GM12878 (cell line): ENCODE results near the gene EXO5. TPM values are rescaled to one million over a fixed set of nuclear protein-coding genes. Genes with fewer than 3 reads are reported as not detected.
A peak's percentile ranks its signal among the peaks of the same experiment; 100 is the strongest.

Experiments used
- ATAC-seq: fragments of 200-7000 bp; cut with Tn5 transposase; 3 replicates; pipeline ENCODE4 v1.9.1; 2020; ENCODE audit warnings: mild to moderate bottlenecking, moderate library complexity
- Bru-seq: library from RNA; stranded (reverse); fragments of 400-500 nt; gene quantifications from one replicate; lab custom pipeline; 2021; lab: Mats Ljungman, UMichigan
- BruChase-seq, 2 experiments: library from RNA; stranded (reverse); fragments of 400-500 nt; gene quantifications; one replicate each; lab custom pipeline; 2021; lab: Mats Ljungman, UMichigan
- BruUV-seq: library from RNA; stranded (reverse); fragments of 400-500 nt; replicated peaks from 2 replicates; lab custom pipeline; 2021; lab: Mats Ljungman, UMichigan
- CTCF ChIA-PET: fragments of 300-600 bp; sonication (Branson Sonifier 250); formaldehyde crosslinking; extraction: SDS; loops from one replicate; lab custom pipeline; 2021; ENCODE audit warnings: inconsistent platforms; lab: Yijun Ruan, JAX
- POLR2A ChIA-PET: fragments of 350-600 bp; formaldehyde crosslinking; extraction: SDS; loops from one replicate; lab custom pipeline; 2021; ENCODE audit warnings: inconsistent platforms; lab: Charles Lee
- RAD21 ChIA-PET: fragments of 300-600 bp; sonication (Branson Sonifier 250); formaldehyde crosslinking; loops from one replicate; lab custom pipeline; 2023; ENCODE audit warnings: antibody characterized with exemption; ENCODE audit not compliant: unreplicated experiment; lab: Charles Lee
- SMC1A ChIA-PET: fragments of 300-600 bp; sonication (Branson Sonifier 250); formaldehyde crosslinking; loops from one replicate; lab custom pipeline; 2023; ENCODE audit not compliant: unreplicated experiment, uncharacterized antibody; lab: Charles Lee
- DNase-seq: peaks from one replicate; pipeline ENCODE4 v3.0.0-alpha.2; 2011; ENCODE audit warnings: low read depth, low spot score
- FAIRE-seq: peaks from 3 replicates; lab custom pipeline; 2011; peaks lifted over from hg19 to GRCh38; lab: Jason Lieb, UNC
- H2AFZ ChIP-seq: 2 replicates; pipeline ENCODE4 v1.6.0; 2011; ENCODE audit warnings: low read depth, low read length, control low read depth; ENCODE audit not compliant: control insufficient read depth
- H3K27ac ChIP-seq: 2 replicates; pipeline ENCODE4 v1.5.1; 2011; ENCODE audit warnings: control low read depth; ENCODE audit not compliant: control insufficient read depth, insufficient read depth
- H3K27me3 ChIP-seq, 2 experiments: replicated peaks in 1 of 2; 2 replicates each; pipeline versions ENCODE4 v1.6.0 to v1.6.1; 2011; ENCODE audit warnings: low read length in 1 of 2; ENCODE audit not compliant: control insufficient read depth in 2 of 2, insufficient read depth in 2 of 2
- H3K36me3 ChIP-seq, 2 experiments: 2 replicates each; pipeline ENCODE4 v1.5.1; 2011; ENCODE audit warnings: low read length in 1 of 2; ENCODE audit not compliant: control insufficient read depth in 2 of 2, insufficient read depth in 2 of 2
- H3K4me1 ChIP-seq: 2 replicates; pipeline ENCODE4 v1.6.1; 2011; ENCODE audit warnings: mild to moderate bottlenecking, low read length, moderate library complexity, mixed read lengths; ENCODE audit not compliant: control insufficient read depth, insufficient read depth
- H3K4me2 ChIP-seq: 2 replicates; pipeline ENCODE4 v1.6.0; 2011; ENCODE audit warnings: control low read depth; ENCODE audit not compliant: control insufficient read depth, insufficient read depth
- H3K4me3 ChIP-seq: fragments of 200-600 bp; sonication (generic); 2 replicates; pipeline ENCODE4 v1.5.1; 2016
- H3K79me2 ChIP-seq: 2 replicates; pipeline ENCODE4 v1.6.0; 2011; ENCODE audit warnings: low read length; ENCODE audit not compliant: control insufficient read depth, insufficient read depth
- H3K9ac ChIP-seq: 2 replicates; pipeline ENCODE4 v1.8.0; 2011; ENCODE audit warnings: low read length, control low read depth, mixed read lengths; ENCODE audit not compliant: control insufficient read depth, insufficient read depth
- H3K9me3 ChIP-seq: replicated peaks from 3 replicates; pipeline ENCODE4 v1.5.1; 2011; ENCODE audit warnings: mild to moderate bottlenecking, low read length; ENCODE audit not compliant: control insufficient read depth, insufficient read depth
- H4K20me1 ChIP-seq: 2 replicates; pipeline ENCODE4 v1.6.0; 2011; ENCODE audit not compliant: control insufficient read depth, insufficient read depth
- ATF7 ChIP-seq: fragments of 450-650 bp; IDR thresholded peaks from 2 replicates; pipeline ENCODE4 v1.6.1; 2016; ENCODE audit warnings: low read depth, mild to moderate bottlenecking
- CHD1 ChIP-seq: IDR thresholded peaks from 2 replicates; pipeline ENCODE4 v1.6.1; 2012; ENCODE audit warnings: low read depth, low read length, improper control_type of control experiment
- CHD4 ChIP-seq: fragments of 200-600 bp; sonication (generic); IDR thresholded peaks from 2 replicates; pipeline ENCODE4 v1.6.1; 2016; ENCODE audit warnings: mild to moderate bottlenecking
- ELK1 ChIP-seq: IDR thresholded peaks from 2 replicates; pipeline ENCODE4 v1.6.1; 2012; ENCODE audit warnings: low read depth, low read length, improper control_type of control experiment
- EZH2 ChIP-seq: IDR thresholded peaks from 2 replicates; pipeline ENCODE4 v1.6.1; 2012; ENCODE audit warnings: low read depth, mild to moderate bottlenecking, control low read depth, inconsistent platforms, low read length, borderline replicate concordance; ENCODE audit not compliant: control insufficient read depth
- GABPA ChIP-seq: IDR thresholded peaks from 2 replicates; pipeline ENCODE4 v1.6.1; 2014; ENCODE audit warnings: antibody characterized with exemption, low read depth, mild to moderate bottlenecking, inconsistent platforms
- HDAC2 ChIP-seq: fragments of 200-600 bp; sonication (generic); IDR thresholded peaks from 2 replicates; pipeline ENCODE4 v1.6.1; 2017
- JUNB ChIP-seq: IDR thresholded peaks from 2 replicates; pipeline ENCODE4 v1.6.1; 2016; ENCODE audit warnings: antibody characterized with exemption, mild to moderate bottlenecking
- MLLT1 ChIP-seq: fragments of 450-650 bp; IDR thresholded peaks from 2 replicates; pipeline ENCODE4 v1.6.1; 2016; ENCODE audit warnings: mild to moderate bottlenecking
- MXI1 ChIP-seq: fragments of 150-350 bp; IDR thresholded peaks from 2 replicates; pipeline ENCODE4 v1.6.1; 2011; ENCODE audit warnings: low read depth, mild to moderate bottlenecking, inconsistent platforms, low read length, improper control_type of control experiment
- MYB ChIP-seq: fragments of 150-350 bp; IDR thresholded peaks from 2 replicates; pipeline ENCODE4 v1.6.1; 2014; ENCODE audit warnings: mild to moderate bottlenecking, low read depth, low read length, borderline replicate concordance
- PAX5 ChIP-seq: IDR thresholded peaks from 2 replicates; pipeline ENCODE4 v1.6.1; 2011; ENCODE audit warnings: low read depth, low read length, borderline replicate concordance
- RBBP5 ChIP-seq: fragments of 200-600 bp; sonication (generic); conservative IDR thresholded peaks from 2 replicates; pipeline ENCODE4 v1.6.1; 2016
- RCOR1 ChIP-seq: conservative IDR thresholded peaks from 2 replicates; pipeline ENCODE4 v1.6.1; 2012; ENCODE audit warnings: low read depth, low read length, improper control_type of control experiment
- SMC3 ChIP-seq: IDR thresholded peaks from 2 replicates; pipeline ENCODE4 v1.6.1; 2011; ENCODE audit warnings: low read length, improper control_type of control experiment, borderline replicate concordance
- WGBS: methylation state at CpG from one replicate; pipeline ENCODE4 v1.1.6; 2016; ENCODE audit warnings: low lambda C conversion rate; ENCODE audit not compliant: insufficient replicate concordance, insufficient coverage; ENCODE audit errors: missing lambda C conversion rate; 5-methylcytosine and 5-hydroxymethylcytosine counted together
- in situ Hi-C: fragments of 300-500 bp; cut with MboI; formaldehyde crosslinking; loops from 9 replicates; pipeline ENCODE4 v1.14.3; 2018; ENCODE audit warnings: mixed read lengths
- intact Hi-C: fragments of 100-400 bp; cut with micrococcal nuclease; formaldehyde crosslinking; loops from one replicate; pipeline ENCODE4 v1.14.2; 2022; ENCODE audit not compliant: unreplicated experiment
- long read RNA-seq, 2 experiments: library from polyadenylated mRNA; unstranded; transcript quantifications; one replicate each; pipeline ENCODE4 v2.0.0, GENCODE V29; 2019 to 2020
- polyA minus RNA-seq, 3 experiments: library from RNA; depleted of rRNA, polyadenylated mRNA; stranded (reverse); fragments of >200 nt; gene quantifications; 2 replicates each; pipeline ENCODE4 v1.2.3, GENCODE V29; 2011
- polyA plus RNA-seq, 11 experiments: library from polyadenylated mRNA; depleted of rRNA in 4 of 11; unstranded in 6 of 11; stranded (reverse) in 5 of 11; fragments of >200 nt; fragmentation: Nextera tagmentation in 4 of 11; fragmentation: Illumina TruSeq in 1 of 11; extraction: Ambion mirVana in 4 of 11; extraction: Trizol in 1 of 11; gene quantifications; 1 replicate in 1 of 11; 2 replicates in 10 of 11; pipeline versions ENCODE4 v1.2.1 to v1.2.3, GENCODE V29; 2011 to 2016; ENCODE audit warnings: inconsistent platforms in 2 of 11, missing spikeins in 2 of 11, low read depth in 1 of 11
- total RNA-seq, 4 experiments: library from RNA; depleted of rRNA in 3 of 4; stranded (reverse); fragments of >200 nt in 3 of 4; fragmentation: Illumina TruSeq in 1 of 4; extraction: Trizol in 1 of 4; gene quantifications; 2 replicates each; pipeline versions ENCODE4 v1.2.1 to v1.2.3, GENCODE V29; 2013 to 2021

EXO5 gene
- total RNA-seq (2013; cell fraction: nucleolus; rRNA removed): 13.3 and 17.7 TPM in 2 replicates
- total RNA-seq (2014; rRNA removed) (8.6 and 9.9 TPM in 2 replicates), total RNA-seq (2014; rRNA removed; fragmentation: Illumina TruSeq; extraction: Trizol) (8.1 and 8.7 TPM in 2 replicates), total RNA-seq (2021) (6.1 and 6.5 TPM in 2 replicates), polyA plus RNA-seq (2011; rRNA removed) (8.5 and 10.6 TPM in 2 replicates), polyA plus RNA-seq (2014; fragmentation: Illumina TruSeq; extraction: Trizol) (8.9 and 13.2 TPM in 2 replicates), polyA plus RNA-seq (2014; fragmentation: Nextera tagmentation; extraction: Ambion mirVana) (1 to 10 TPM; 2.1 to 3.7 TPM), polyA plus RNA-seq (2014; rRNA removed) (6.5 and 8.8 TPM in 2 replicates), polyA plus RNA-seq (2016; fragmentation: Nextera tagmentation; extraction: Ambion mirVana) (10 to 100 TPM in 1 of 2 experiments, 1 to 10 TPM in 1; 7.6 to 10.1 TPM), polyA minus RNA-seq (2011; rRNA and poly(A)+ RNA removed) (8.3 and 9.0 TPM in 2 replicates), Bru-seq, nascent RNA (percentile 70 among the genes with signal in this experiment), BruChase-seq, experiment 1, labeled RNA remaining after a 6-hour chase (percentile 52 among the genes with signal in this experiment), BruChase-seq, experiment 2, labeled RNA remaining after a 2-hour chase (percentile 69 among the genes with signal in this experiment)
- 12.1 TPM for polyA plus RNA-seq (2011; ENCODE audit: low read depth)
- polyA plus RNA-seq (2011; cell fraction: cytosol; rRNA removed): 4.7 and 5.3 TPM in 2 replicates
- polyA plus RNA-seq (2011; cell fraction: nucleus; rRNA removed): 8.5 and 8.7 TPM in 2 replicates
- polyA plus RNA-seq (2012): 6.5 and 7.9 TPM in 2 replicates
- polyA minus RNA-seq (2011; cell fraction: cytosol; rRNA and poly(A)+ RNA removed): 2.9 and 4.0 TPM in 2 replicates
- 5.1 and 7.1 TPM in 2 replicates for polyA minus RNA-seq (2011; cell fraction: nucleus; rRNA and poly(A)+ RNA removed)
- long read RNA-seq, experiment 1, partial matches to known transcripts: 0 of 7 reads
- long read RNA-seq, experiment 1, other reads (novel, unspliced or antisense): 2 of 7 reads
- long read RNA-seq, experiment 2, transcript EXO5-207 (2 exons, 863 nt): major isoform, 10 of 35 reads
- long read RNA-seq, experiment 2, transcript EXO5-204 (4 exons, 865 nt): minor isoform, 5 of 35 reads
- long read RNA-seq, experiment 2, partial matches to known transcripts: 1 of 35 reads
- long read RNA-seq, experiment 2, other reads (novel, unspliced or antisense): 4 of 35 reads

GRCh38 chr1:40508375-40509341 is at the start of gene EXO5:
Gene EXO5 (plus strand): TSS chr1:40508767. CDS start chr1:40514545, 5,778 bp downstream.
- intact Hi-C loops (loop anchor here (1.0 kb wide), 1 partner anchor 58 kb away; the partner anchor contains the start of gene ZFP69B), in situ Hi-C loops (no loop called here)
- BruUV-seq: TSS peak; percentile 82
- Histone ChIP-seq H3K9me3 (peaks cover 10% of the 10 kb centered on the region), H3K27me3 (no peaks in the 10 kb centered on the region), H3K27ac (peak within 1 kb of the TSS; percentile 57), H3K79me2 (peaks cover 4% of the 10 kb centered on the region), H4K20me1 (no peaks in the 10 kb centered on the region), H3K4me1 (no peaks in the 10 kb centered on the region; the same call in none of the 2 replicates), H3K36me3 (no peaks in the 10 kb centered on the region), H3K4me2 (peak within 1 kb of the TSS; percentile 91), H2AFZ (peak within 1 kb of the TSS; percentile 91), H3K9ac (peak within 1 kb of the TSS; percentile 71), H3K4me3 (peak within 1 kb of the TSS; percentile 84)
- peak; percentile 47 for DNase-seq
- CTCF ChIA-PET: interaction anchor here (0.6 to 3.6 kb wide), 3 partner anchors 24 to 266 kb away, joined by 3 to 22 read pairs (median 5); partner anchors contain the start of gene ZNF684
- FAIRE-seq: peak; percentile 91
- SMC1A ChIA-PET: interaction anchor here (0.7 to 1.8 kb wide), 4 partner anchors 18 to 58 kb away, joined by 3 to 9 read pairs (median 6); partner anchors contain the start of gene ZFP69B
- under 1% methylated on average over 73 of the region's 76 CpGs for WGBS
- RAD21 ChIA-PET: interaction anchor here (1.8 kb wide), 1 partner anchor 24 kb away, joined by 5 read pairs; no protein-coding TSS in a partner anchor
- ATAC-seq: peak; percentile 100
- POLR2A ChIA-PET: interaction anchor here (0.7 to 1.4 kb wide), 2 partner anchors 23 to 286 kb away, joined by 5 read pairs; partner anchors contain the start of gene ZNF684
- TF ChIP-seq JUNB: no peak
- TF ChIP-seq RBBP5: no peak
- TF ChIP-seq HDAC2: no peak
- no peak for TF ChIP-seq PAX5
- no peak for TF ChIP-seq CHD4
- TF ChIP-seq MLLT1: peak; percentile 74
- TF ChIP-seq SMC3: no peak
- TF ChIP-seq EZH2: no peak
- TF ChIP-seq ATF7: no peak
- no peak for TF ChIP-seq ELK1
- TF ChIP-seq RCOR1: 0 out of 2 replicates have a peak, but pooled peaks have one; percentile 31
- TF ChIP-seq MYB: 0 out of 2 replicates have a peak, but pooled peaks have one; percentile 16
- TF ChIP-seq CHD1: no peak
- TF ChIP-seq MXI1: 0 out of 2 replicates have a peak, but pooled peaks have one; percentile 58
- no peak for TF ChIP-seq GABPA
